Muscle of back (tissue), 13 donors: ENCODE measurements around the gene GPX2. TPM values are rescaled to one million over a fixed set of nuclear protein-coding genes. Genes with fewer than 3 reads are reported as not detected.

Experiments used
- DNase-seq, 3 donors: peaks; one replicate each; pipeline versions ENCODE4 v3.0.0 to v3.0.0-alpha.2; 2013
- long read RNA-seq, 9 donors: transcript quantifications; one replicate each; lab custom pipeline, GENCODE V29; 2026
- polyA plus RNA-seq, 10 donors: library from polyadenylated mRNA; unstranded; fragments of 120-200 nt; gene quantifications; one replicate each; pipeline ENCODE4 v1.2.1, GENCODE V29; 2013; ENCODE audit not compliant: insufficient read length in 10 of 10

Gene GPX2
- under 1 TPM in 8 of 10 donors, not detected in 2; 0.16 to 0.47 (median 0.32) TPM for polyA plus RNA-seq
- long read RNA-seq, donor 1, result 0 reads
- long read RNA-seq, donor 2, result 0 reads
- long read RNA-seq, donor 3, result 0 reads
- long read RNA-seq, donor 4, result 0 reads
- long read RNA-seq, donor 5, result 0 reads
- long read RNA-seq, donor 6, result 0 reads
- long read RNA-seq, donor 7, result 0 reads
- long read RNA-seq, donor 8, result 0 reads
- long read RNA-seq, donor 9, result 0 reads

- no peak for DNase-seq
Measured at GRCh38 chr14:64942531-64943111, at the start of gene GPX2. TSS of gene GPX2 (minus strand) at chr14:64942745. CDS start at chr14:64942726, 19 bp downstream.

- DNase-seq, result no peak
Measured at GRCh38 chr14:64990939-64991338, 48.4 kb upstream of the GPX2 start.

- no peak for DNase-seq
Measured at GRCh38 chr14:64990296-64990695, 47.8 kb upstream of the GPX2 start.

DNA sequence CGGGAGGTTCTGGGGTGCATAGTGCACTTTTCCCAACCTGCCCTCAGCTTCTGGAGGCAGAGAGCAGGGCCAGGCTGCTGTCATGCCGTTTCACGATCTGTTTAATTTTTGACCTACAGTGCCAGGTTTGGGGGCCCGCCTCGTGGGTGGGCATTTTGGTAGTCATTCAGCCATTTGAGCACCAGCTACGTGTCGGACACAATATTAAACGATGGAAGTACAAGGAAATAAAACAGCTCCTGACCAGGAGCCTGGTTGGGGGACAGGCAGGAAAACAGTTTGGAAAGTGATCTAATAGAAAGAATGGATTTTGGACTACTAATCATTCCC lies 44.9 kb upstream of the GPX2 start:
- no peak for DNase-seq

DNA sequence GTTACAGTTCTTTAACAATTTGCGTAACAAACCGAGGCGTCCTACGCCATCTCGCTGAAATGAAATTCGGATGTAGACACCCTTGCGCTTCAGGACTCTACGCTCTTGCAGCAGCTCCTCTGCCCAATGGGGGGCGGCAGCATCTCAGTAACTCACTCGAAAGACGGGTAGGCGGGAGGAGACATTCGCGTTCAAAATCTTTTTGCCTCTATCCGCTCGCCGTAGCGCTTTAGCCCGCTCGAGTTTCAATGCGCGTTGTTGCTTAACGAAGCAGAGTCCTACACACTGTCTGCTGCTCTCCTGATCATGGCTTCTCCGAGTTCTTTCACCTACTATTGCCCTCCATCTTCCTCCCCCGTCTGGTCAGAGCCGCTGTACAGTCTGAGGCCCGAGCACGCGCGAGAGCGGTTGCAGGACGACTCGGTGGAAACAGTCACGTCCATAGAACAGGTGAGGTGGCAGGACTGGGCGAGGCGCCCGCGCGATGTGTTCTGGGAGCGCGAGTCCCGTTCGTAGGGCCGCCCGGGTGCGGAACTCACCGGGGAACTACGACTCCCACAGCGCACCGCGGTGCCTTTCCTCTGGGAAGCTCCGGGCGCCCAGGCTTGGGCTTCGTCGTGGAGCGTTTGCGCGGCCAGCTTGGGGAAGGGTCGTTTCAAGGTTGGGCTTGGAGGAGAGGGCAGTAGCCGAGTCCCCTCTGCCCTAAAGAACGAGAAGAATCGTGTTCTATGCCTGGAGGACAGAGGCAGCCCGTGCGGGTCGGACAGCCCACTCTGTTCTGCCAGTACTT lies 44.3 kb upstream of the GPX2 start, which contains the start of gene FNTB:
Gene FNTB (plus strand): TSS at position 248 of the 790 bp plus-strand sequence. CDS start 59 bp downstream, at position 307.
- DNase-seq, result peak; percentile 97 to 99 (median 98)

DNA sequence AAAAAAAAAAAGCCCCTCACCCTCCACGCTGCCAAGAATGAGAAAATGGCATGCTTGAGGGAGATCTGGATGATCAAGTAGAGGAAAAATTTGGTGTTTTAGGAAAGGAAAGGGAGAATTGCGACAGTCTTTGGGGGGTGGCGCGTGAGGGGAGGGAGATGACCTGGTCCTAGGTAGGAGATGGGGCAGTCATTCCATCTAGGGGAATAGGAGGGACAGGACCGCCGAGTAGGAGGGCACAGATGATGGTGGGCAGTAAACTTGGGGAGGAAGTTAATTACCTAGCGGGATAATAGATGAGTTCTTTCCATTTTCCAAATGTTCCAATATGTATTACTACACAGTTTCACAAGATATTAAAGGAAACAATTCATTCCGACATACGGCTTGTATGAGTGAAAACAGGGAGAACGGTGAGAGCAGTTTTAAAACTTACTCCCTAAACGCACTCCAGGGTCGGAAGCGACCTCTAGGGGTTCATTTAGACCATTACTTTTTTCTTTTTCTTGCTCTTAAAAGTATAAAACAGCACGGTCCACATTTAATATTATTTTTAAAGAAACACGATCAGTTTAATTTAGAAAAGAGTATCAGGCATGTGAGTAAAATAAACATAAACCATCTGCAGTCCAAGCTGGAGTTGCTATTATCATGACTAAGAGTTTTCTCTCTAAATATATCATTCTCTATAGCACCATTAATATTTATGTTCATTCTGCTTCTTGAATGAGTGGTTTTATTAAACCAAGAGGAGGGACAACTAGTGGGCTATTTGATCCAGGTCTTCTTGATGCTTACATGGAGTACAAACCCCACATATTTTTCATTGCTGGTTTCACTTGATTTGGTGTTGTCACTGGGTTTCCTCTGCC lies 41.1 kb upstream of the GPX2 start:
- DNase-seq, result peak in 1 of 3 donors; percentile 72

- no peak for DNase-seq
Measured at GRCh38 chr14:64979336-64980074, 37.0 kb upstream of the GPX2 start.

DNA sequence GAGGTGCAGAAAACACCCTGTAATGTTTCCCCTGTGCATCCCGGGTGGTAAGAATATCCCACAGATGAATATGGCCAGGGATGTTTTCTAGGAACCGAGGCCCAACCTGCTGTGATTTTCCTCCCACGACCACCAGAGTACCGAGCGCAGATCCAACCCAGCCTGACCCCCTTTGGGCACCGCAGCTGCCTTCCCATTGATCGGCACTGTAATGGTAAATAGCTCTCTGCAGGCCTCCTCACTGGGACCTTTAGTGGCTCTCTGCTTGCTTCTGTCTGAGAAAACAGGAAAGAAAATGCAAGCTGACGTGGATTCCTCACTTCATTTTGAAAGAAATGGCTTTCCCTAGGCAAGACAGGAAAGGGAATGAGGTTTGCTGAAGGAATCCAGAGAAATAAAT lies 32.0 kb upstream of the GPX2 start:
- no peak for DNase-seq

- DNase-seq, result no peak
Measured at GRCh38 chr14:64973826-64974225, 31.3 kb upstream of the GPX2 start.

DNA sequence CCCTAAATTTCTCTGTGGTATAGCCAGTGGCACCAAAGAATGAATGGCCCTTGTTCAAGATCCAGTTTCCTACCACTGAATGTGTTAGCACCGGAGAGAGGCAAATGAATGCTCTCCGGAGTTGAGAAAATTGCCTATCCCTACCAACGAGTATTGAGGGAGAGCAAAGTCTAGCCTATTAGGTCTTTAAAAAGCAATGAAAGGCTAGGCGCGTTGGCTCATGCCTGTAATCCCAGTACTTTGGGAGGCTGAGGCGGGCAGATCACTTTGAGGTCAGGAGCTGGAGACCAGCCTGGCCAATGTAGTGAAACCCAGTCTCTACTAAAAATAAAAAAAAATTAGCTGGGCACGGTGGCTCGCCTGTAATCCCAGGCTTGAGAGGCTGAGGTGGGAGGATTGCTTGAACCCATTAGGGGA lies 30.5 kb upstream of the GPX2 start:
- DNase-seq, result no peak

GRCh38 chr14:64971943-64972791 lies 29.6 kb upstream of the GPX2 start, which contains the start of gene RAB15:
TSS of gene RAB15 (minus strand) at chr14:64972336. CDS start at chr14:64972076, 260 bp downstream.
- DNase-seq, result peak; percentile 30 to 74 (median 51)

GRCh38 chr14:64971491-64971942 lies 29.0 kb upstream of the GPX2 start:
- peak in 1 of 3 donors; percentile 50 for DNase-seq

DNA sequence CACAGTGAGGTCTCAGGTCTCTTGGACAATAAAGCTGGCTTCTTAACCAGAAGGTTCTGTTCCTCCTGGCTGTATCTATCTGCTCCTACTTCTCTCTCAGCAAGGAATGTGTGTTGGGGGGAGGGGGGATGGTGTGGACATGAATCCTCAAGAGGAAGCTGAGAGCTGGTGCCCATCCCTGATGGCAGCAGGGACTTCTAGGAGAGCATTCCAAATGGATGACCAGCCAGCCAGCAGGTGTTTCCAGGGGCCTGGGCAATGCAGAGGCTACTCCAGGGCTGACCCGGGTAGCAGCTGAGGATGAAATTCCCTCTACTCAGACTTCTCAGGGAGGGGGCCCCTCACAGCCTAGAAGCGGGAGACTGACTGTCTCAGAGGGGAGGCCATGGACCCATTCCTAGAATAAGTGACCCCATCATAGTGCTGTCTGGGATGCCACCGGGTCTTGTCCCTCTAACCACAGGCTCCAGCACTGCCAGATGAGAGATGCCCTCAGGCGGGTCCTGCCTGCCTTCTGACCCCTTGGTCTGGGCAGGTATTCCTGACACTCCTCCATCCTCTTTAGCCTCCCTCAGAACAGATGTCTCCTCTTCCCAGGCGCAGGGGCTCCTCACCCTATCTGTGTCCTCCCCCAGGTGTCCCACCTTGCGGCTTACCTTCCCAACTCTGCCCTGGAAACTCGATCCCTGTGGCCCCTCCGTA lies 28.4 kb upstream of the GPX2 start:
- peak in 2 of 3 donors; percentile 29 to 37 for DNase-seq

- DNase-seq, result no peak
Measured at GRCh38 chr14:64970041-64970440, 27.5 kb upstream of the GPX2 start.

GRCh38 chr14:64968651-64969050 lies 26.1 kb upstream of the GPX2 start:
- no peak for DNase-seq

DNA sequence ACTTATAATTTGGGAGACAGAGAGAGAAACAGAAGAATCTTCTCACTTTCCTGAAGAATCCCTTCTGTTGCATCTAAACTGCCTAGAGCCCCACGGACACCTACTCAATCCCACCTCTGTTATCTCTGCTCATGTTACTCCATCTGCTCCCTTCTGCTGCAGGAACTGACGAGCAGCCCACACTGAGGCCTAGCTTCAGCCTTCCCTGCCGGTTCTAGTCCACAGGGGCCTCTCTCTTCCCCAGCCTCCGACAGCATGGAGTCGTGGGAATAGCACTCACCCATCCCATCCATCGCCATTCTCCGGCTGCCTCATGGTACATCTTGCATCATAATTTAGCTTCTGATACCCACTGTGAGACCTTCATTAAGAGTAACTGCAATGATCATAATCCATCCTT lies 25.6 kb upstream of the GPX2 start:
- DNase-seq, result no peak

- DNase-seq, result no peak
Measured at GRCh38 chr14:64966976-64967375, 24.4 kb upstream of the GPX2 start.

GRCh38 chr14:64965356-64966000 lies 22.9 kb upstream of the GPX2 start:
- no peak for DNase-seq

DNA sequence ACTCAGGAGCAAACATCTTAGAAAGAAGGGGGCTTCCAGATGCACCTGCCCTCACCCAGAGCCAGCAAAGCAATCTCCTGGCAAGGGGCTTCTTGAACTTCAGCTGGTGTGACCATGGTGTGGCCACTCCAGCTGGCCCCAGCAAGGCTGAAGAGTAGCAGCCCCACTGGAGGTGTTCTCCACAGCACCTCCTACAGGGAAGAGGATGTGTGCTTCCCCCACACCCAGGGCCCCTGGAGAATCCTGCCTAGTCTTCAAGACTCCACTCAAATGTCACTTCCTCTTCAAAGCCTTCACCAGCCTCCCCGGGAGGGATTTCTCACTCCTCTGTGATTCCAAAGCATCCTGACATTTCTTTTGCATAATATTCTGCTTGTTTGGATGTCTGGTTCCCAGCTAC lies 21.1 kb upstream of the GPX2 start:
- DNase-seq, result no peak
